HepG2 (cell line): ENCODE results near the gene KLRK1. TPM values are rescaled to one million over a fixed set of nuclear protein-coding genes. Genes with fewer than 3 reads are reported as not detected.

Source experiments
- AHR ChIP-seq: IDR thresholded peaks from 2 replicates; pipeline ENCODE4 v1.6.1; 2018; ENCODE audit warnings: missing genetic modification reagents, missing compliant biosample characterization
- FIP1L1 ChIP-seq: fragments of 200-400 bp; formaldehyde crosslinking; IDR thresholded peaks from 2 replicates; pipeline ENCODE4 v1.6.1; 2018; ENCODE audit warnings: low read depth, mild to moderate bottlenecking, low read length, moderate library complexity, borderline replicate concordance; ENCODE audit not compliant: insufficient read depth
- MED13 ChIP-seq: sonication (generic); formaldehyde crosslinking; IDR thresholded peaks from 2 replicates; pipeline ENCODE4 v1.5.0; 2020; ENCODE audit warnings: missing genetic modification reagents
- NRL ChIP-seq: sonication (generic); formaldehyde crosslinking; IDR thresholded peaks from 2 replicates; pipeline ENCODE4 v1.5.0; 2020; ENCODE audit warnings: missing genetic modification reagents, mild to moderate bottlenecking, moderate library complexity, borderline replicate concordance
- PCBP1 ChIP-seq: fragments of 200-400 bp; formaldehyde crosslinking; IDR thresholded peaks from 2 replicates; pipeline ENCODE4 v1.6.1; 2017; ENCODE audit warnings: mild to moderate bottlenecking, low read depth, low read length, borderline replicate concordance
- SIX1 ChIP-seq: sonication (generic); formaldehyde crosslinking; IDR thresholded peaks from 2 replicates; pipeline ENCODE4 v1.4.0; 2020; ENCODE audit warnings: missing genetic modification reagents, borderline replicate concordance
- ZNF101 ChIP-seq: sonication (generic); formaldehyde crosslinking; IDR thresholded peaks from 2 replicates; pipeline ENCODE4 v1.4.0; 2020; ENCODE audit warnings: mild to moderate bottlenecking, low read depth, missing genetic modification reagents, borderline replicate concordance
- ZNF225 ChIP-seq: sonication (generic); formaldehyde crosslinking; IDR thresholded peaks from 2 replicates; pipeline ENCODE4 v1.4.0; 2020; ENCODE audit warnings: mild to moderate bottlenecking, missing genetic modification reagents
- ZNF652 ChIP-seq: IDR thresholded peaks from 2 replicates; pipeline ENCODE4 v1.6.1; 2016; ENCODE audit warnings: low read depth, borderline replicate concordance
- ZNF720 ChIP-seq: sonication (generic); formaldehyde crosslinking; IDR thresholded peaks from 2 replicates; pipeline ENCODE4 v1.4.0; 2020; ENCODE audit warnings: missing genetic modification reagents
- polyA plus RNA-seq, 8 experiments: library from polyadenylated mRNA; depleted of rRNA in 3 of 8; stranded (reverse) in 7 of 8; unstranded in 1 of 8; fragments of >200 nt; fragmentation: Illumina TruSeq in 4 of 8; extraction: Trizol in 4 of 8; gene quantifications; 2 replicates each; pipeline versions ENCODE4 v1.2.1 to v1.2.3, GENCODE V29; 2011 to 2016; ENCODE audit warnings: low read depth in 4 of 8, missing spikeins in 1 of 8, mixed read lengths in 1 of 8; ENCODE audit not compliant: insufficient read depth in 1 of 8
- total RNA-seq, 5 experiments: library from RNA; depleted of rRNA; stranded (reverse); fragments of >200 nt; fragmentation: Illumina TruSeq; extraction: Trizol; gene quantifications; 2 replicates each; pipeline ENCODE4 v1.2.3, GENCODE V29; 2016; ENCODE audit warnings: low read depth in 1 of 5
- TF ChIP-seq, protein P1 (sequence below): sonication (generic); formaldehyde crosslinking; conservative IDR thresholded peaks from 2 replicates; pipeline ENCODE4 v1.8.1; 2023; ENCODE audit warnings: missing genetic modification reagents
- TF ChIP-seq, protein P2 (sequence below): sonication (generic); formaldehyde crosslinking; IDR thresholded peaks from 2 replicates; pipeline ENCODE4 v1.5.0; 2020; ENCODE audit warnings: mild to moderate bottlenecking, missing genetic modification reagents, moderate library complexity
- TF ChIP-seq, protein P3 (sequence below): sonication (generic); formaldehyde crosslinking; IDR thresholded peaks from 2 replicates; pipeline ENCODE4 v1.9.0; 2022; ENCODE audit warnings: missing genetic modification reagents, mild to moderate bottlenecking, borderline replicate concordance
- TF ChIP-seq, protein P4 (sequence below): sonication (generic); formaldehyde crosslinking; IDR thresholded peaks from 2 replicates; pipeline ENCODE4 v1.4.0; 2020; ENCODE audit warnings: missing genetic modification reagents, borderline replicate concordance
- TF ChIP-seq, protein P5 (sequence below): sonication (generic); formaldehyde crosslinking; IDR thresholded peaks from 2 replicates; pipeline ENCODE4 v1.4.0; 2020; ENCODE audit warnings: missing genetic modification reagents, low read depth, mild to moderate bottlenecking, borderline replicate concordance
- TF ChIP-seq, protein P6 (sequence below): conservative IDR thresholded peaks from 2 replicates; pipeline ENCODE4 v1.6.1; 2018; ENCODE audit warnings: missing genetic modification reagents

Gene KLRK1
- total and polyA plus RNA-seq, 2 of the 13 experiments (the other 11 are each of a cell fraction or from before 2014, with no cell fraction given) = not detected

DNA sequence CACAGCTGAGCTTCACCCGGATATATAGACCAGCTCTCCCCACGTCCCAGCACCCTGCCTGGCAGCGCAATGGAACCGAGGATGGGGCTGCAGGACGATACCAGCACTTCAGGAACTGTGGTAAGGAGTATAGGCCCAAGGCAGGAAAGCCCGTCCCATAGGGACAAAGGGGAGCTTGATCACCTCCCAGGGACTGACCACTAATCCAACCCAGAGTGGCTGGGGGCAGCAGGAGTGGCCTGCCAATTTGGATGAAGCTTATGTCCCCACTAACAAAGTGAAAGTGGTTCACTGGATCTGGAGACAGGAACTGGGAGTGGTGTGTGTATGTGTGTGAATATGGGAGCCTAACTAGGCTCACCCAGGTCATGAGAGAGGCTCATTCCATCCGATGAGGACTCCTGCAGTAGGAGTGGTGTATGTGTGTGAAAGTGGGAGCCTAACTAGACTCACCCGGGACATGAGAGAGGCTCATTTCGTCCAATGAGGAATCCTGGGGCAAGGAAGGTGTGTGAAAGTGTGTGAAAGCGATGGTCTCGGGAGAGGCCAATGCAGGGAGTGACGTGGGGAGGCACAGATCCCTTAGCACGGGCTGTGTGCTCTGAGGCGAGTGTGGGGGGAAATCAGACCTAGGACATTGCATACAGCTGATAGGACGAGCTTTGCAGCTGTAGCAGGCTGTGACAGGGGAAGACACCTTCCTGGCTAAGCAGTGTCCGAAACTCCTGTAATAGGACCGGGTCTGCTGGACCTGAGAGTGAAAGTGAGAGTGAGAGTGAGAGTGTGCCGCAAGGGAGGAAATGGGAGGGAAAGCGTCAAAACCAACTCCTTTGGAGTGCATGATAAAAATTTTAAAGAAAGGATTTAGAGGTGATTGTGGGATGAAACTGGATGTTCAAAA, 25.7 kb downstream of the KLRK1 start (continued):
- TF ChIP-seq, protein P1, sequence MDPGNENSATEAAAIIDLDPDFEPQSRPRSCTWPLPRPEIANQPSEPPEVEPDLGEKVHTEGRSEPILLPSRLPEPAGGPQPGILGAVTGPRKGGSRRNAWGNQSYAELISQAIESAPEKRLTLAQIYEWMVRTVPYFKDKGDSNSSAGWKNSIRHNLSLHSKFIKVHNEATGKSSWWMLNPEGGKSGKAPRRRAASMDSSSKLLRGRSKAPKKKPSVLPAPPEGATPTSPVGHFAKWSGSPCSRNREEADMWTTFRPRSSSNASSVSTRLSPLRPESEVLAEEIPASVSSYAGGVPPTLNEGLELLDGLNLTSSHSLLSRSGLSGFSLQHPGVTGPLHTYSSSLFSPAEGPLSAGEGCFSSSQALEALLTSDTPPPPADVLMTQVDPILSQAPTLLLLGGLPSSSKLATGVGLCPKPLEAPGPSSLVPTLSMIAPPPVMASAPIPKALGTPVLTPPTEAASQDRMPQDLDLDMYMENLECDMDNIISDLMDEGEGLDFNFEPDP = no peak
- TF ChIP-seq ZNF225 (no peak), FIP1L1 (no peak), ZNF101 (no peak), AHR (CRISPR knock-in tag) (no peak), ZNF652 (no peak), ZNF720 (CRISPR knock-in tag) (no peak), PCBP1 (no peak), NRL (CRISPR knock-in tag) (no peak), MED13 (CRISPR knock-in tag) (no peak), SIX1 (CRISPR knock-in tag) (no peak)
- TF ChIP-seq, protein P2, sequence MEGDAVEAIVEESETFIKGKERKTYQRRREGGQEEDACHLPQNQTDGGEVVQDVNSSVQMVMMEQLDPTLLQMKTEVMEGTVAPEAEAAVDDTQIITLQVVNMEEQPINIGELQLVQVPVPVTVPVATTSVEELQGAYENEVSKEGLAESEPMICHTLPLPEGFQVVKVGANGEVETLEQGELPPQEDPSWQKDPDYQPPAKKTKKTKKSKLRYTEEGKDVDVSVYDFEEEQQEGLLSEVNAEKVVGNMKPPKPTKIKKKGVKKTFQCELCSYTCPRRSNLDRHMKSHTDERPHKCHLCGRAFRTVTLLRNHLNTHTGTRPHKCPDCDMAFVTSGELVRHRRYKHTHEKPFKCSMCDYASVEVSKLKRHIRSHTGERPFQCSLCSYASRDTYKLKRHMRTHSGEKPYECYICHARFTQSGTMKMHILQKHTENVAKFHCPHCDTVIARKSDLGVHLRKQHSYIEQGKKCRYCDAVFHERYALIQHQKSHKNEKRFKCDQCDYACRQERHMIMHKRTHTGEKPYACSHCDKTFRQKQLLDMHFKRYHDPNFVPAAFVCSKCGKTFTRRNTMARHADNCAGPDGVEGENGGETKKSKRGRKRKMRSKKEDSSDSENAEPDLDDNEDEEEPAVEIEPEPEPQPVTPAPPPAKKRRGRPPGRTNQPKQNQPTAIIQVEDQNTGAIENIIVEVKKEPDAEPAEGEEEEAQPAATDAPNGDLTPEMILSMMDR (CRISPR knock-in tag) = no peak
- TF ChIP-seq, protein P3, sequence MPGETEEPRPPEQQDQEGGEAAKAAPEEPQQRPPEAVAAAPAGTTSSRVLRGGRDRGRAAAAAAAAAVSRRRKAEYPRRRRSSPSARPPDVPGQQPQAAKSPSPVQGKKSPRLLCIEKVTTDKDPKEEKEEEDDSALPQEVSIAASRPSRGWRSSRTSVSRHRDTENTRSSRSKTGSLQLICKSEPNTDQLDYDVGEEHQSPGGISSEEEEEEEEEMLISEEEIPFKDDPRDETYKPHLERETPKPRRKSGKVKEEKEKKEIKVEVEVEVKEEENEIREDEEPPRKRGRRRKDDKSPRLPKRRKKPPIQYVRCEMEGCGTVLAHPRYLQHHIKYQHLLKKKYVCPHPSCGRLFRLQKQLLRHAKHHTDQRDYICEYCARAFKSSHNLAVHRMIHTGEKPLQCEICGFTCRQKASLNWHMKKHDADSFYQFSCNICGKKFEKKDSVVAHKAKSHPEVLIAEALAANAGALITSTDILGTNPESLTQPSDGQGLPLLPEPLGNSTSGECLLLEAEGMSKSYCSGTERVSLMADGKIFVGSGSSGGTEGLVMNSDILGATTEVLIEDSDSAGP (CRISPR knock-in tag) = no peak; the same call in 1 of the 2 replicates
- TF ChIP-seq, protein P4, sequence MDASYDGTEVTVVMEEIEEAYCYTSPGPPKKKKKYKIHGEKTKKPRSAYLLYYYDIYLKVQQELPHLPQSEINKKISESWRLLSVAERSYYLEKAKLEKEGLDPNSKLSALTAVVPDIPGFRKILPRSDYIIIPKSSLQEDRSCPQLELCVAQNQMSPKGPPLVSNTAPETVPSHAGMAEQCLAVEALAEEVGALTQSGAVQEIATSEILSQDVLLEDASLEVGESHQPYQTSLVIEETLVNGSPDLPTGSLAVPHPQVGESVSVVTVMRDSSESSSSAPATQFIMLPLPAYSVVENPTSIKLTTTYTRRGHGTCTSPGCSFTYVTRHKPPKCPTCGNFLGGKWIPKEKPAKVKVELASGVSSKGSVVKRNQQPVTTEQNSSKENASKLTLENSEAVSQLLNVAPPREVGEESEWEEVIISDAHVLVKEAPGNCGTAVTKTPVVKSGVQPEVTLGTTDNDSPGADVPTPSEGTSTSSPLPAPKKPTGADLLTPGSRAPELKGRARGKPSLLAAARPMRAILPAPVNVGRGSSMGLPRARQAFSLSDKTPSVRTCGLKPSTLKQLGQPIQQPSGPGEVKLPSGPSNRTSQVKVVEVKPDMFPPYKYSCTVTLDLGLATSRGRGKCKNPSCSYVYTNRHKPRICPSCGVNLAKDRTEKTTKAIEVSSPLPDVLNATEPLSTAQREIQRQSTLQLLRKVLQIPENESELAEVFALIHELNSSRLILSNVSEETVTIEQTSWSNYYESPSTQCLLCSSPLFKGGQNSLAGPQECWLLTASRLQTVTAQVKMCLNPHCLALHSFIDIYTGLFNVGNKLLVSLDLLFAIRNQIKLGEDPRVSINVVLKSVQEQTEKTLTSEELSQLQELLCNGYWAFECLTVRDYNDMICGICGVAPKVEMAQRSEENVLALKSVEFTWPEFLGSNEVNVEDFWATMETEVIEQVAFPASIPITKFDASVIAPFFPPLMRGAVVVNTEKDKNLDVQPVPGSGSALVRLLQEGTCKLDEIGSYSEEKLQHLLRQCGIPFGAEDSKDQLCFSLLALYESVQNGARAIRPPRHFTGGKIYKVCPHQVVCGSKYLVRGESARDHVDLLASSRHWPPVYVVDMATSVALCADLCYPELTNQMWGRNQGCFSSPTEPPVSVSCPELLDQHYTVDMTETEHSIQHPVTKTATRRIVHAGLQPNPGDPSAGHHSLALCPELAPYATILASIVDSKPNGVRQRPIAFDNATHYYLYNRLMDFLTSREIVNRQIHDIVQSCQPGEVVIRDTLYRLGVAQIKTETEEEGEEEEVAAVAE = peak; percentile 44; the same call in 1 of the 2 replicates
- TF ChIP-seq, protein P5, sequence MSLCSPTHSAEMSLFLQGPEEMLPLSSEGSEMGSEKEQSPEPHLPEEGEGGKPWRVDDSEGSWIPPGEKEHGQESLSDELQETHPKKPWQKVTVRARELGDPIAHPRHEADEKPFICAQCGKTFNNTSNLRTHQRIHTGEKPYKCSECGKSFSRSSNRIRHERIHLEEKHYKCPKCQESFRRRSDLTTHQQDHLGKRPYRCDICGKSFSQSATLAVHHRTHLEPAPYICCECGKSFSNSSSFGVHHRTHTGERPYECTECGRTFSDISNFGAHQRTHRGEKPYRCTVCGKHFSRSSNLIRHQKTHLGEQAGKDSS (CRISPR knock-in tag) = no peak
- TF ChIP-seq, protein P6, sequence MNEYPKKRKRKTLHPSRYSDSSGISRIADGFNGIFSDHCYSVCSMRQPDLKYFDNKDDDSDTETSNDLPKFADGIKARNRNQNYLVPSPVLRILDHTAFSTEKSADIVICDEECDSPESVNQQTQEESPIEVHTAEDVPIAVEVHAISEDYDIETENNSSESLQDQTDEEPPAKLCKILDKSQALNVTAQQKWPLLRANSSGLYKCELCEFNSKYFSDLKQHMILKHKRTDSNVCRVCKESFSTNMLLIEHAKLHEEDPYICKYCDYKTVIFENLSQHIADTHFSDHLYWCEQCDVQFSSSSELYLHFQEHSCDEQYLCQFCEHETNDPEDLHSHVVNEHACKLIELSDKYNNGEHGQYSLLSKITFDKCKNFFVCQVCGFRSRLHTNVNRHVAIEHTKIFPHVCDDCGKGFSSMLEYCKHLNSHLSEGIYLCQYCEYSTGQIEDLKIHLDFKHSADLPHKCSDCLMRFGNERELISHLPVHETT (CRISPR knock-in tag) = no peak
